NCI-H2081 (cell line): ENCODE results near the gene USP14.

Experiments used
- DNase-seq, 2 experiments: peaks; one replicate each; lab custom pipeline; 2025; lab: John Stamatoyannopoulos, UW

The USP14 gene

GRCh38 chr18:227902-228301 is 69.5 kb downstream of the USP14 start:
- no peak for DNase-seq

- no peak for DNase-seq
Measured at GRCh38 chr18:228586-228985, 70.2 kb downstream of the USP14 start.

- no peak for DNase-seq
Measured at GRCh38 chr18:231563-231962, 73.2 kb downstream of the USP14 start.

GRCh38 chr18:240175-240574 is 81.8 kb downstream of the USP14 start:
- DNase-seq = no peak

- DNase-seq = no peak
Measured at GRCh38 chr18:245282-245847, 87.0 kb downstream of the USP14 start.

- no peak for DNase-seq
Measured at GRCh38 chr18:248053-248452, 89.7 kb downstream of the USP14 start.

GRCh38 chr18:250685-251084 is 92.3 kb downstream of the USP14 start:
- no peak for DNase-seq

- DNase-seq = no peak
Measured at GRCh38 chr18:251572-251971, 93.2 kb downstream of the USP14 start.

- DNase-seq = no peak
Measured at GRCh38 chr18:253121-253520, 94.8 kb downstream of the USP14 start.

GRCh38 chr18:255171-255570 is 96.8 kb downstream of the USP14 start:
- no peak for DNase-seq

GRCh38 chr18:260547-260946 is 102.2 kb downstream of the USP14 start:
- DNase-seq = no peak

- DNase-seq = no peak
Measured at GRCh38 chr18:261398-262073, 103.2 kb downstream of the USP14 start.
